Measurements from ENCODE around the gene RPS3. TPM values are rescaled to one million over a fixed set of nuclear protein-coding genes. Genes with fewer than 3 reads are reported as not detected.
A peak's percentile ranks its signal among the peaks of the same experiment; 100 is the strongest.

Gene RPS3
- total and polyA plus RNA-seq, 9 of the 15 experiments (the other 6 are each of a cell fraction or from before 2014, with no cell fraction given) = 2,700 to 5,771 (median 3,679) TPM

GRCh38 chr11:75439026-75439425, 39.7 kb downstream of the RPS3 start:
- Histone ChIP-seq H3K9ac (ENCODE audit: insufficient read depth in 1 of 2, low read depth in 2 of 2, low read length in 2 of 2) (peak overlapping the region in 1 of 2 experiments; percentile 75; a peak in 1 of 4 replicates), H3K9me3 (replicated peaks; ENCODE audit: control insufficient read depth, insufficient read depth, low read depth, low read length) (no peaks in the 10 kb centered on the region), H3K4me2 (ENCODE audit: insufficient read depth, low read length) (no peak overlapping the region), H4K20me1 (replicated peaks; ENCODE audit: control insufficient read depth, insufficient read depth, low read length) (no peaks in the 10 kb centered on the region), H3K4me1 (replicated peaks in 1 of 2; ENCODE audit: control insufficient read depth in 2 of 2, insufficient read depth in 2 of 2, low read length in 2 of 2) (peaks cover 0 to 34% of the 10 kb centered on the region in 2 experiments; a peak in 1 of 5 replicates), H3K79me2 (ENCODE audit: control insufficient read depth, insufficient read depth, low read length) (no peaks in the 10 kb centered on the region), H3K9me1 (ENCODE audit: control insufficient read depth, insufficient read depth, low read length) (no peaks in the 10 kb centered on the region), H3K36me3 (ENCODE audit: control insufficient read depth, insufficient read depth, low read length) (no peaks in the 10 kb centered on the region), H3K27me3 (ENCODE audit: control insufficient read depth in 2 of 2, insufficient read depth in 2 of 2, low read length in 2 of 2) (no peaks in the 10 kb centered on the region), H3K27ac (ENCODE audit: extremely low read depth, low read depth, low read length) (no peak overlapping the region), H2AFZ (ENCODE audit: low read depth, low read length) (no peak overlapping the region), H3K4me3 (no peak overlapping the region)
- no TSS peak for BruUV-seq (replicated peaks)
- 46% methylated on average over 11 of the region's 14 CpGs for WGBS (ENCODE audit: insufficient coverage, low coverage, missing lambda C conversion rate)
- TF ChIP-seq GTF3C2 (IDR thresholded peaks at IDR 0.05; ENCODE audit: borderline replicate concordance, extremely low read depth, insufficient read length) (no peak), KDM1A (IDR thresholded peaks at IDR 0.05) (0 out of 4 replicates have a peak, but pooled peaks of 1 of the 2 experiments have one; percentile 10), DPF2 (IDR thresholded peaks at IDR 0.05) (no peak), HSF4 (CRISPR knock-in tag; IDR thresholded peaks at IDR 0.05; ENCODE audit: borderline replicate concordance) (no peak), FUS (optimal IDR thresholded peaks at IDR 0.05; ENCODE audit: low read depth, low read length) (no peak), ZNF644 (tag; IDR thresholded peaks at IDR 0.05; ENCODE audit: low read depth) (no peak), SNAPC5 (CRISPR knock-in tag; IDR thresholded peaks at IDR 0.05) (no peak), XRCC3 (IDR thresholded peaks at IDR 0.05) (no peak)
- no peak for FAIRE-seq
- ChIA-PET CTCF (ENCODE audit: low intra/inter-chr PET ratio) (no interaction called here), POLR2A (interaction anchor here (0.5 to 2.4 kb wide), 2 partner anchors 39 to 95 kb away, joined by 6 read pairs; no protein-coding TSS in a partner anchor)
- intact Hi-C loops (cut with micrococcal nuclease) = no loop called here
- DNase-seq (ENCODE audit: extremely low read depth in 1 of 4, low spot score in 3 of 4) = no peak
- no peak for ATAC-seq
- in situ Hi-C loops (cut with MboI) = loop anchor here (25.0 kb wide), 1 partner anchor 423 kb away; no protein-coding TSS in a partner anchor

Data from K562 (cell line).